PFSK-1 (cell line): ENCODE results near the gene DUSP6.

Source experiments
- FOXP2 ChIP-seq: optimal IDR thresholded peaks from 2 replicates; pipeline ENCODE3; 2011; ENCODE audit warnings: borderline replicate concordance, control low read depth, inconsistent platforms; ENCODE audit not compliant: insufficient read depth; ENCODE audit errors: extremely low read length, extremely low read depth
- POLR2AphosphoS5 ChIP-seq: IDR thresholded peaks from 2 replicates; pipeline ENCODE4 v1.6.1; 2012; ENCODE audit warnings: low read depth, mild to moderate bottlenecking, control low read depth, low read length, moderate library complexity
- REST ChIP-seq, 2 experiments: IDR thresholded peaks; 2 replicates each; pipeline versions ENCODE4 v1.6.1 to v1.8.0; 2011 to 2012; ENCODE audit warnings: low read depth in 2 of 2, low read length in 2 of 2, control low read depth in 1 of 2, inconsistent platforms in 1 of 2, mild to moderate bottlenecking in 1 of 2, moderate library complexity in 1 of 2; ENCODE audit not compliant: insufficient read depth in 1 of 2
- SIN3A ChIP-seq: IDR thresholded peaks from 2 replicates; pipeline ENCODE4 v1.6.1; 2012; ENCODE audit warnings: mild to moderate bottlenecking, low read length, moderate library complexity, borderline replicate concordance; ENCODE audit not compliant: insufficient read depth
- TAF1 ChIP-seq: IDR thresholded peaks from 2 replicates; pipeline ENCODE4 v1.6.1; 2012; ENCODE audit warnings: low read length, control low read depth, borderline replicate concordance; ENCODE audit not compliant: insufficient read depth

DUSP6 gene

GRCh38 chr12:89327486-89328094 lies 24.7 kb downstream of the DUSP6 start:
- no peak for TF ChIP-seq TAF1

GRCh38 chr12:89326239-89327040 lies 25.9 kb downstream of the DUSP6 start:
- TF ChIP-seq REST (IDR thresholded peaks at IDR 0.05; ENCODE audit: insufficient read depth in 1 of 2, low read depth in 2 of 2, low read length in 2 of 2) (no peak), TAF1 (no peak), FOXP2 (no peak), SIN3A (no peak), POLR2AphosphoS5 (no peak)

GRCh38 chr12:89325495-89325894 lies 26.8 kb downstream of the DUSP6 start:
- no peak for TF ChIP-seq POLR2AphosphoS5
- TF ChIP-seq TAF1 = no peak
- TF ChIP-seq SIN3A = no peak
- no peak for TF ChIP-seq FOXP2
- TF ChIP-seq REST (IDR thresholded peaks at IDR 0.05; ENCODE audit: insufficient read depth in 1 of 2, low read depth in 2 of 2, low read length in 2 of 2) = no peak

- no peak for TF ChIP-seq FOXP2
- no peak for TF ChIP-seq POLR2AphosphoS5
- no peak for TF ChIP-seq TAF1
- no peak for TF ChIP-seq REST (IDR thresholded peaks at IDR 0.05; ENCODE audit: insufficient read depth in 1 of 2, low read depth in 2 of 2, low read length in 2 of 2)
- no peak for TF ChIP-seq SIN3A
Measured at GRCh38 chr12:89324437-89324836, 27.9 kb downstream of the DUSP6 start.

GRCh38 chr12:89323568-89324218 lies 28.6 kb downstream of the DUSP6 start:
- TF ChIP-seq REST (IDR thresholded peaks at IDR 0.05; ENCODE audit: insufficient read depth in 1 of 2, low read depth in 2 of 2, low read length in 2 of 2) = no peak
